Epithelial cell of esophagus (primary cell): ENCODE results near the gene PCSK6.
A peak's percentile ranks its signal among the peaks of the same experiment; 100 is the strongest.

Source experiments
- DNase-seq: peaks from one replicate; pipeline ENCODE4 v3.0.0; 2010; ENCODE audit warnings: low read depth
- H3K4me3 ChIP-seq: 2 replicates; pipeline ENCODE4 v1.5.1; 2011; ENCODE audit warnings: mild to moderate bottlenecking, low read length, control low read depth
- CTCF ChIP-seq: IDR thresholded peaks from 2 replicates; pipeline ENCODE4 v1.5.1; 2011; ENCODE audit warnings: low read depth, mild to moderate bottlenecking, low read length, control low read depth, inconsistent platforms; ENCODE audit not compliant: insufficient read depth; ENCODE audit errors: missing control alignments

Gene PCSK6

GRCh38 chr15:101504373-101504772 lies 14.9 kb upstream of the PCSK6 start:
- TF ChIP-seq CTCF: no peak

GRCh38 chr15:101503296-101503599 lies 13.7 kb upstream of the PCSK6 start:
- TF ChIP-seq CTCF: no peak
- DNase-seq: no peak
- no peak overlapping the region for H3K4me3 ChIP-seq

More at GRCh38 chr15:101504373-101504772, 14.9 kb upstream of the PCSK6 start:
- no peak overlapping the region for H3K4me3 ChIP-seq
- DNase-seq: no peak

GRCh38 chr15:101502572-101503295 lies 13.2 kb upstream of the PCSK6 start:
- no peak for DNase-seq
- H3K4me3 ChIP-seq: no peak overlapping the region
- no peak for TF ChIP-seq CTCF

GRCh38 chr15:101501703-101502373 lies 12.3 kb upstream of the PCSK6 start:
- peak; percentile 24 for TF ChIP-seq CTCF
- no peak overlapping the region for H3K4me3 ChIP-seq
- DNase-seq: no peak

GRCh38 chr15:101500865-101501551 lies 11.5 kb upstream of the PCSK6 start:
- DNase-seq: peak; percentile 61
- H3K4me3 ChIP-seq: no peak overlapping the region
- TF ChIP-seq CTCF: no peak

- no peak for TF ChIP-seq CTCF
- no peak for DNase-seq
- no peak overlapping the region for H3K4me3 ChIP-seq
Measured at GRCh38 chr15:101499863-101500713, 10.6 kb upstream of the PCSK6 start.
